HG02798 (cell line): ENCODE measurements around the gene OR5D14.

Source experiments
- ATAC-seq: cut with Tn5 transposase; IDR thresholded peaks from one replicate; pipeline ENCODE4 v1.9.1; 2021; ENCODE audit warnings: mild to moderate bottlenecking; ENCODE audit not compliant: unreplicated experiment, poor library complexity

The OR5D14 gene

DNA sequence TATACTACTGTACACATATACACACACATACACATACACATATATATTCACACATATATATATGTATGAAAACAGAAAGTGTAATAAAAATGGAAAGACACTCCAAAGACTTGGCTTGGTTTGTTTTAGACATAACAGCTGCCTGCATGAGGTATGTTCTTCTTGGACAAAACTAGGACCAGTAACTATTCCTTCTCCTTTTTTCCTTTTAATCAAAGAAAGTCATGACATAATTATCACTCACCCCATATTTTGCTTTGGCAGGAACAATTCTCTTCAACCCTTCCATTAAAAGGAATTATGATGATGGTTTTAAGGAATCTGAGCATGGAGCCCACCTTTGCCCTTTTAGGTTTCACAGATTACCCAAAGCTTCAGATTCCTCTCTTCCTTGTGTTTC, at the start of gene OR5D14:
TSS of gene OR5D14 (plus strand) at position 301 of the 400 bp plus-strand sequence. CDS start at position 301, 0 bp downstream.
- ATAC-seq = no peak

- ATAC-seq = no peak
These were observed 22.2 kb upstream of the OR5D14 start, which contains the start of gene OR5D13 for GRCh38 chr11:55773138-55773537. OR5D13 (plus strand) TSS chr11:55773438; CDS start chr11:55773438, 0 bp downstream.

DNA sequence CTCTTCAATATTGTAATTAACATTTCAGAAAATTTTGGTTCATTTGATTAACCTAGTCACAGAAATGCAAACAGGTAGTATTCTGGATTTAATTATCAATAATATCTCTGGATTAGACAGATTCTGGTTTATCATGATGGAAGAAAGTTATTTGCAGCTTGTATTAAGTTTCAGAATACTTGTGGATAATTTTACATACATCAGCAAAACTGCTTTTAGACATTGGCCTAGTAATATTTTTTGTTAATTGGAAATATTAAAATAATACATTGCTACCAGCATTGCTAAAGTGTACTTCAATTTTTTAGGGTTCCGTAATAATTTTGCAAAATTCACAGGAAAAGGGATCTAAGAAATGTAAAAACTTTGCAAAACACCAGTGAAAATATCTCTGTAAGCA, 3.8 kb upstream of the OR5D14 start:
- ATAC-seq = no peak

- ATAC-seq = no peak
These were observed 2.0 kb upstream of the OR5D14 start for GRCh38 chr11:55793321-55793720.

DNA sequence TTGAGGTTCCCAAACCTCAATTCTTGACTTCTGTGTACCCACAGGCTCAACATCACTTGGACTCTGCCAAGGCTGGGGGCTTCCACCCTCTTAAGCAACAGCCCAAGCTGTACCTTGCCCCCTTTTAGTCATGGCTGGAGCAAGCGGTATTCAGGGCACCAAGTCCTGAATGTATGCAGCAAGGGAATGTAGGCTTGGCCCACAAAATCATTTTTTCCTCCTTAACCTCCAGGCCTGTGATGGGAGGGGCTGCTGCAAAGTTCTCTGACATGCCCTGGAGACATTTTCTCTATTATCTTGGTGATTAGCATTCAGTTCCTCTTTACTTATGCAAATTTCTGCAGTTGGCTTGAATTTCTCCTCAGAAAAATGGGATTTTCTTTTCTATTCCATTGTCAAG, 10.9 kb downstream of the OR5D14 start:
- ATAC-seq = no peak

GRCh38 chr11:55811067-55811466, 15.7 kb downstream of the OR5D14 start, which contains the start of gene OR5L1:
OR5L1 (plus strand) TSS chr11:55811367; CDS start chr11:55811467, 100 bp downstream.
- ATAC-seq = no peak

GRCh38 chr11:55819330-55819729, 24.0 kb downstream of the OR5D14 start, which contains the start of gene OR5D18:
OR5D18 (plus strand) TSS chr11:55819630; CDS start chr11:55819630, 0 bp downstream.
- no peak for ATAC-seq

DNA sequence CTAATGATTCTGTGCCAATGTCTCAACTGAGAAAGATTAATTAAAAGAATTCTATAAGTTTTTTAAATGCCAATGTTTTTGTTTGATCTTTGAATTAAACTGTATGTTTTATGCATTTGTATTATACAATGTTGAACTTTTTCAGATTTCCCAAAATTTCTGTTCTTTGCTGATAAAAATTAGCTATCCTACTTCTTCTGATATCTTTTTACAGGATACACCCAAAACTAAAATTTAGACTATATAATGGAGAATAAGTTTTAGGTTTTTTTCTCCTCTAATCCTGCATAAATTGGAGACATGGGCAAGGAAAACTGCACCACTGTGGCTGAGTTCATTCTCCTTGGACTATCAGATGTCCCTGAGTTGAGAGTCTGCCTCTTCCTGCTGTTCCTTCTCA, 31.6 kb downstream of the OR5D14 start, which contains the start of gene OR5L2:
TSS of gene OR5L2 (plus strand) at position 301 of the 400 bp plus-strand sequence. CDS start at position 301, 0 bp downstream.
- ATAC-seq = no peak

DNA sequence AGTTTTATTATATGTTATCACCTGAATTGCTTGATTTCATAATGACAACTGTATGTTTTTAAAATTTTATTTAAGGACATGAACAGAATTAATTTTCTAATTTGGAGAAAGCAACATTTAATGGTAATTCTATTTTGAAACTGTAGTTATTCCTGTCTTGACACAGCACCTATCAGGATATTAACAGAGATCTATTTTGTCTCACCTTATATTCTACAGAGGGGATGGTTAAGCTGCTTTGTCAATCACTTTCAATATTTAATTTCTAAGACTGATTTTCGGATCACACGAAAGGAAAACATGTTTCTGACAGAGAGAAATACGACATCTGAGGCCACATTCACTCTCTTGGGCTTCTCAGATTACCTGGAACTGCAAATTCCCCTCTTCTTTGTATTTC, 43.1 kb downstream of the OR5D14 start, which contains the start of gene OR5D16:
TSS of gene OR5D16 (plus strand) at position 301 of the 400 bp plus-strand sequence. CDS start at position 301, 0 bp downstream.
- no peak for ATAC-seq
